Omental fat pad (tissue), 4 donors: ENCODE results near the gene CD24. TPM values are rescaled to one million over a fixed set of nuclear protein-coding genes. Genes with fewer than 3 reads are reported as not detected.
"Not testable (repeated sequence)": the region's sequence is repeated elsewhere in the genome, so short reads cannot be mapped to it uniquely, and the experiment has no call there.

Source experiments
- ATAC-seq: fragments of 150-250 bp; one replicate; pipeline ENCODE4 v1.9.1; 2016; ENCODE audit warnings: mild to moderate bottlenecking, moderate library complexity; ENCODE audit not compliant: low FRiP score
- DNase-seq: peaks from one replicate; pipeline ENCODE4 v3.0.0-alpha.2; 2019; ENCODE audit warnings: low spot score
- CTCF ChIP-seq, 3 donors: fragments of 450-650 bp; IDR thresholded peaks; one replicate each; pipeline ENCODE4 v1.5.1; 2016 to 2017; ENCODE audit warnings: antibody characterized with exemption in 3 of 3, mild to moderate bottlenecking in 3 of 3, moderate library complexity in 2 of 3
- total RNA-seq, 4 donors: library from RNA; depleted of rRNA; stranded (reverse); fragments of >200 nt; gene quantifications; one replicate each; pipeline ENCODE4 v1.1.0, GENCODE V29; 2016

Gene CD24
- total RNA-seq, 4 donors from 2014 or later = 0.37 to 12.9 (median 0.73) TPM

DNA sequence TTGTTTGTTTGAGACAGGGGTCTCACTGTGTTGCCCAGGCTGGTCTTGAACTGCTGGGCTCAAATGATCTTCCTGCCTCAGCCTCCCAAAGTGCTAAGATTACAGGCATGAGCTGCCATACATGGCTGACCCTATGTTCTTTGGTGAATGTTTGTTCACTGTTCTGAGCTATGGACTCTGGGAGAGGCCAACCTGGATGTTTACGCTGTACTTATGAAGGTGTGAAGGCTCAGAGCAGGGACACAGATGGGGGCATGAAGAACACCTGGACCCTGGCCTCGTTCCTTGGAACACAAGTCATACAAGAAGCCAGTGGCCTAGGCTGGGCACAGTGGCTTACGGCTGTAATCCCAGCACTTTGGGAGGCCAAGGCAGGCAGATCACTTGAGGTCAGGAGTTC is 21.1 kb upstream of the CD24 start:
- no peak for TF ChIP-seq CTCF (IDR thresholded peaks at IDR 0.05)
- DNase-seq (no peak), ATAC-seq (no peak)

GRCh38 chr6:106989737-106990136 is 15.2 kb upstream of the CD24 start:
- DNase-seq, ATAC-seq: not testable (repeated sequence)

GRCh38 chr6:106988664-106989063 is 14.1 kb upstream of the CD24 start:
- DNase-seq (no peak), ATAC-seq (no peak)
- no peak for TF ChIP-seq CTCF (IDR thresholded peaks at IDR 0.05)

DNA sequence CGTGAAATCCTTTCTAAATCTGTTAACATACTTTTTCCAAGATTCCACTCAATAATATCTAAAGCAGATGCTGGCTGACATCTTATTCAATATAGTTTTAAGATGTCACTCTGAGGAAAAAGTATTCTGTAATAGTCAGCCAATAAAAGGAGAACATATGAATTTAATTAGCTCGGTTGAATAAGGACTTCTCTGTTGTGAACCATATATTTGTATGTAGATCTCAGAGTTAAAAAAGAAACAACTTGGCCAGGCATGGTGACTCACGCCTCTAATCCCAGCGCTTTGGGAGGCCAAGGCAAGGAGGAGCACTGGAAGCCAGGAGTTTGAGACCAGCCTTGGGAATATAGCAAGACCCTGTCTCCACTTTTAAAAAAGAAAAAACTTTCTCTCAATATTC is 7.4 kb upstream of the CD24 start:
- no peak for TF ChIP-seq CTCF (IDR thresholded peaks at IDR 0.05)
- ATAC-seq (no peak), DNase-seq (no peak)

GRCh38 chr6:106980926-106981325 is 6.4 kb upstream of the CD24 start:
- DNase-seq (no peak), ATAC-seq (no peak)

GRCh38 chr6:106979435-106979884 is 4.9 kb upstream of the CD24 start:
- peak; percentile 80 for ATAC-seq
- DNase-seq = peak; percentile 84
- peak in 2 of 3 donors; percentile 18 to 50 for TF ChIP-seq CTCF (IDR thresholded peaks at IDR 0.05)

More at GRCh38 chr6:106980926-106981325, 6.4 kb upstream of the CD24 start:
- no peak for TF ChIP-seq CTCF (IDR thresholded peaks at IDR 0.05)

- TF ChIP-seq CTCF (IDR thresholded peaks at IDR 0.05) = no peak
- ATAC-seq (no peak), DNase-seq (no peak)
Observed at GRCh38 chr6:106977246-106977645, 2.7 kb upstream of the CD24 start.

DNA sequence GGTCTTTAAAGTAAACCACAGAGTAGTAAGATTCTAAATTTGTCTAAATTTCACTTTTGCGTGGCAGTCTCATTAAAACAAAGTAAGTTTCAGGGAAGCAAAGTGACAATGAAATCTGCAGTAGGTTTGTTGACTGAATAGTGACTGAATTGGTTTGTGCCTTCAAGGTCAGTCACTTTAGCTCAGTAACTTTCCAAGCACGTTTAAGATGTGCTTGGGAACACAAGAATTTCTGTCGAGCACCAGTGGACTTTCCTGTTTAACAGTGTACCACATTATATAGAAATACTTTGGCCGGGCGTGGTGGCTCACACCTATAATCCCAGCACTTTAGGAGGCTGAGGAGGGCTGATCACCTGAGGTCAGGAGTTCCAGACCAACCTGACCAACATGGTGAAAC is 1.7 kb upstream of the CD24 start:
- no peak for ATAC-seq
- TF ChIP-seq CTCF (IDR thresholded peaks at IDR 0.05) = no peak
- DNase-seq = no peak
